ENCODE measurements around the gene COL25A1. TPM values are rescaled to one million over a fixed set of nuclear protein-coding genes. Genes with fewer than 3 reads are reported as not detected.

Gene COL25A1
- total and polyA plus RNA-seq, 4 donors, result 0.61 to 4.4 (median 2.1) TPM

DNA sequence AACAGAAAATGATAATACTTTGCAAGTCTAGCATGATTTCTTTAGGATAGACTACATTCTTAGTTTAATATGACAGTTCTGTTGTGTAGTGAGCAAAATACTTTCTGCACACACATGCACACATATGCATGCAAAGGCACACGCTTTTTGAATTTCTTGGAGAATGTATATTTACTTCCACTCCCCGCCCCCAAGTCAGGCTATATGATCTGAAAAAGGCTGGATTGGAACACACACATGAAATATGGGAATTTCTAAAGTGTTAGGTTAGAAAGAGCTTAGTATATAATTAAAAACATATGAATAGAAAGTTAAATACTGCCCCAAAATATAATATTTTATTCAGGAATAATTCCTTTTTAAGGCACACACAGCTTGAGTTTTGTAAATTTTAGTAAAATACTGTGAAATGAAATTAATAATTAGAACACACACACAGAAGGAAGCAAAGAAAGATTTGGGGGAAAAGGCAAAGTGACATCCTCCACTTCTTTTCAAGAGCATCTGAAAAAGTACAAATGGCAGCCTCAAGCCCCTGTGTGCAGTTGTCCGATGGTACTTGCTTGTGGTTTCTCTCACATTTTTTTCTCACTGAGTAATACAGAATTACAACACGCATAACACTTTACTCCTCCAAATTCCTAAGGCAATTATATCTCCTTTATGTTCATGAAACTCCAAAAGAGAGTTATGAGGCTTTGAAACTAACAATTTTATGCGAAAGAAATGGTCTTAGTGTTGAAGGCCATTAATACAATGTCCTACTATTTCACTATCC is 310.7 kb downstream of the COL25A1 start:
- TF ChIP-seq, protein P1, sequence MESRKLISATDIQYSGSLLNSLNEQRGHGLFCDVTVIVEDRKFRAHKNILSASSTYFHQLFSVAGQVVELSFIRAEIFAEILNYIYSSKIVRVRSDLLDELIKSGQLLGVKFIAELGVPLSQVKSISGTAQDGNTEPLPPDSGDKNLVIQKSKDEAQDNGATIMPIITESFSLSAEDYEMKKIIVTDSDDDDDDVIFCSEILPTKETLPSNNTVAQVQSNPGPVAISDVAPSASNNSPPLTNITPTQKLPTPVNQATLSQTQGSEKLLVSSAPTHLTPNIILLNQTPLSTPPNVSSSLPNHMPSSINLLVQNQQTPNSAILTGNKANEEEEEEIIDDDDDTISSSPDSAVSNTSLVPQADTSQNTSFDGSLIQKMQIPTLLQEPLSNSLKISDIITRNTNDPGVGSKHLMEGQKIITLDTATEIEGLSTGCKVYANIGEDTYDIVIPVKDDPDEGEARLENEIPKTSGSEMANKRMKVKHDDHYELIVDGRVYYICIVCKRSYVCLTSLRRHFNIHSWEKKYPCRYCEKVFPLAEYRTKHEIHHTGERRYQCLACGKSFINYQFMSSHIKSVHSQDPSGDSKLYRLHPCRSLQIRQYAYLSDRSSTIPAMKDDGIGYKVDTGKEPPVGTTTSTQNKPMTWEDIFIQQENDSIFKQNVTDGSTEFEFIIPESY (IDR thresholded peaks at IDR 0.05), result no peak
- no peak for TF ChIP-seq GABPA (IDR thresholded peaks at IDR 0.05 in 1 of 2, conservative IDR thresholded peaks at IDR 0.05 in 1 of 2)
- no peak for TF ChIP-seq RXRA (IDR thresholded peaks at IDR 0.05)
- TF ChIP-seq FOXA1 (IDR thresholded peaks at IDR 0.05), result no peak
- TF ChIP-seq HNF4A (conservative IDR thresholded peaks at IDR 0.05), result no peak
- no peak for TF ChIP-seq RAD21 (IDR thresholded peaks at IDR 0.05)
- TF ChIP-seq HNF4G (IDR thresholded peaks at IDR 0.05), result no peak
- no peak for TF ChIP-seq JUND (IDR thresholded peaks at IDR 0.05)
- no peak for TF ChIP-seq FOXA2 (IDR thresholded peaks at IDR 0.05)
- TF ChIP-seq, protein P2, sequence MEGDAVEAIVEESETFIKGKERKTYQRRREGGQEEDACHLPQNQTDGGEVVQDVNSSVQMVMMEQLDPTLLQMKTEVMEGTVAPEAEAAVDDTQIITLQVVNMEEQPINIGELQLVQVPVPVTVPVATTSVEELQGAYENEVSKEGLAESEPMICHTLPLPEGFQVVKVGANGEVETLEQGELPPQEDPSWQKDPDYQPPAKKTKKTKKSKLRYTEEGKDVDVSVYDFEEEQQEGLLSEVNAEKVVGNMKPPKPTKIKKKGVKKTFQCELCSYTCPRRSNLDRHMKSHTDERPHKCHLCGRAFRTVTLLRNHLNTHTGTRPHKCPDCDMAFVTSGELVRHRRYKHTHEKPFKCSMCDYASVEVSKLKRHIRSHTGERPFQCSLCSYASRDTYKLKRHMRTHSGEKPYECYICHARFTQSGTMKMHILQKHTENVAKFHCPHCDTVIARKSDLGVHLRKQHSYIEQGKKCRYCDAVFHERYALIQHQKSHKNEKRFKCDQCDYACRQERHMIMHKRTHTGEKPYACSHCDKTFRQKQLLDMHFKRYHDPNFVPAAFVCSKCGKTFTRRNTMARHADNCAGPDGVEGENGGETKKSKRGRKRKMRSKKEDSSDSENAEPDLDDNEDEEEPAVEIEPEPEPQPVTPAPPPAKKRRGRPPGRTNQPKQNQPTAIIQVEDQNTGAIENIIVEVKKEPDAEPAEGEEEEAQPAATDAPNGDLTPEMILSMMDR (IDR thresholded peaks at IDR 0.05; ENCODE audit: low read depth, low read length, missing input control), result no peak
- TF ChIP-seq NR2F2 (IDR thresholded peaks at IDR 0.05), result no peak
- TF ChIP-seq EGR1 (IDR thresholded peaks at IDR 0.05; ENCODE audit: low read depth in 2 of 2), result no peak
- TF ChIP-seq, protein P3, sequence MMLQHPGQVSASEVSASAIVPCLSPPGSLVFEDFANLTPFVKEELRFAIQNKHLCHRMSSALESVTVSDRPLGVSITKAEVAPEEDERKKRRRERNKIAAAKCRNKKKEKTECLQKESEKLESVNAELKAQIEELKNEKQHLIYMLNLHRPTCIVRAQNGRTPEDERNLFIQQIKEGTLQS (IDR thresholded peaks at IDR 0.05), result no peak
- TF ChIP-seq, protein P4, sequence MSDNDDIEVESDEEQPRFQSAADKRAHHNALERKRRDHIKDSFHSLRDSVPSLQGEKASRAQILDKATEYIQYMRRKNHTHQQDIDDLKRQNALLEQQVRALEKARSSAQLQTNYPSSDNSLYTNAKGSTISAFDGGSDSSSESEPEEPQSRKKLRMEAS (IDR thresholded peaks at IDR 0.05), result no peak
- TF ChIP-seq SP1 (IDR thresholded peaks at IDR 0.05), result no peak
- TF ChIP-seq YY1 (IDR thresholded peaks at IDR 0.05), result no peak
- TF ChIP-seq TAF1 (conservative IDR thresholded peaks at IDR 0.05), result no peak
- TF ChIP-seq, protein P5, sequence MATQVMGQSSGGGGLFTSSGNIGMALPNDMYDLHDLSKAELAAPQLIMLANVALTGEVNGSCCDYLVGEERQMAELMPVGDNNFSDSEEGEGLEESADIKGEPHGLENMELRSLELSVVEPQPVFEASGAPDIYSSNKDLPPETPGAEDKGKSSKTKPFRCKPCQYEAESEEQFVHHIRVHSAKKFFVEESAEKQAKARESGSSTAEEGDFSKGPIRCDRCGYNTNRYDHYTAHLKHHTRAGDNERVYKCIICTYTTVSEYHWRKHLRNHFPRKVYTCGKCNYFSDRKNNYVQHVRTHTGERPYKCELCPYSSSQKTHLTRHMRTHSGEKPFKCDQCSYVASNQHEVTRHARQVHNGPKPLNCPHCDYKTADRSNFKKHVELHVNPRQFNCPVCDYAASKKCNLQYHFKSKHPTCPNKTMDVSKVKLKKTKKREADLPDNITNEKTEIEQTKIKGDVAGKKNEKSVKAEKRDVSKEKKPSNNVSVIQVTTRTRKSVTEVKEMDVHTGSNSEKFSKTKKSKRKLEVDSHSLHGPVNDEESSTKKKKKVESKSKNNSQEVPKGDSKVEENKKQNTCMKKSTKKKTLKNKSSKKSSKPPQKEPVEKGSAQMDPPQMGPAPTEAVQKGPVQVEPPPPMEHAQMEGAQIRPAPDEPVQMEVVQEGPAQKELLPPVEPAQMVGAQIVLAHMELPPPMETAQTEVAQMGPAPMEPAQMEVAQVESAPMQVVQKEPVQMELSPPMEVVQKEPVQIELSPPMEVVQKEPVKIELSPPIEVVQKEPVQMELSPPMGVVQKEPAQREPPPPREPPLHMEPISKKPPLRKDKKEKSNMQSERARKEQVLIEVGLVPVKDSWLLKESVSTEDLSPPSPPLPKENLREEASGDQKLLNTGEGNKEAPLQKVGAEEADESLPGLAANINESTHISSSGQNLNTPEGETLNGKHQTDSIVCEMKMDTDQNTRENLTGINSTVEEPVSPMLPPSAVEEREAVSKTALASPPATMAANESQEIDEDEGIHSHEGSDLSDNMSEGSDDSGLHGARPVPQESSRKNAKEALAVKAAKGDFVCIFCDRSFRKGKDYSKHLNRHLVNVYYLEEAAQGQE (IDR thresholded peaks at IDR 0.05), result no peak
- no peak for DNase-seq (ENCODE audit: low spot score)
- Histone ChIP-seq H3K4me1 (ENCODE audit: control insufficient read depth in 4 of 4, insufficient read depth in 4 of 4, low read length in 3 of 4) (no peaks in the 10 kb centered on the region), H3K27me3 (ENCODE audit: control insufficient read depth in 4 of 4, insufficient read depth in 4 of 4, low read length in 3 of 4) (no peaks in the 10 kb centered on the region), H3K27ac (ENCODE audit: low read depth in 1 of 2, low read length in 2 of 2) (no peak overlapping the region), H3K4me3 (ENCODE audit: low read depth in 1 of 3, low read length in 3 of 3) (no peak overlapping the region), H3K36me3 (ENCODE audit: control insufficient read depth in 4 of 4, insufficient read depth in 3 of 4, low read depth in 1 of 4, low read length in 3 of 4) (no peaks in the 10 kb centered on the region), H3K9ac (ENCODE audit: low read depth in 1 of 2, low read length in 2 of 2) (no peak overlapping the region), H3K9me3 (ENCODE audit: control insufficient read depth in 4 of 4, low read length in 3 of 4) (no peaks in the 10 kb centered on the region)
- 94% methylated on average over 5 of the region's 5 CpGs for WGBS
